Measurements from ENCODE around the gene CD84.
"Not testable (repeated sequence)": the region's sequence is repeated elsewhere in the genome, so short reads cannot be mapped to it uniquely, and the experiment has no call there.

CD84 gene

GRCh38 chr1:160523789-160524188 lies 55.5 kb downstream of the CD84 start:
- Histone ChIP-seq H3K79me2 (ENCODE audit: insufficient read depth, low read length) (peaks cover 19% of the 10 kb centered on the region; the same call in 1 of the 2 replicates), H3F3A (ENCODE audit: insufficient read depth) (peaks cover 46% of the 10 kb centered on the region)
- not testable (repeated sequence) for H3K36me3 ChIP-seq (ENCODE audit: low read length); H3K9ac ChIP-seq (ENCODE audit: low read length); H3K4me3 ChIP-seq (ENCODE audit: insufficient read depth, low read length, poor library complexity, severe bottlenecking); H2AFZ ChIP-seq (ENCODE audit: low read depth, low read length, severe bottlenecking); H3K27me3 ChIP-seq (ENCODE audit: low read length); H4K20me1 ChIP-seq (ENCODE audit: low read depth, low read length); H3K9me3 ChIP-seq (ENCODE audit: insufficient read depth, low read length); H3K4me2 ChIP-seq (ENCODE audit: low read depth, low read length, poor library complexity, severe bottlenecking); H3K27ac ChIP-seq (ENCODE audit: low read depth, low read length); H3K9me2 ChIP-seq (replicated peaks; ENCODE audit: insufficient read depth, low read length)

DNA sequence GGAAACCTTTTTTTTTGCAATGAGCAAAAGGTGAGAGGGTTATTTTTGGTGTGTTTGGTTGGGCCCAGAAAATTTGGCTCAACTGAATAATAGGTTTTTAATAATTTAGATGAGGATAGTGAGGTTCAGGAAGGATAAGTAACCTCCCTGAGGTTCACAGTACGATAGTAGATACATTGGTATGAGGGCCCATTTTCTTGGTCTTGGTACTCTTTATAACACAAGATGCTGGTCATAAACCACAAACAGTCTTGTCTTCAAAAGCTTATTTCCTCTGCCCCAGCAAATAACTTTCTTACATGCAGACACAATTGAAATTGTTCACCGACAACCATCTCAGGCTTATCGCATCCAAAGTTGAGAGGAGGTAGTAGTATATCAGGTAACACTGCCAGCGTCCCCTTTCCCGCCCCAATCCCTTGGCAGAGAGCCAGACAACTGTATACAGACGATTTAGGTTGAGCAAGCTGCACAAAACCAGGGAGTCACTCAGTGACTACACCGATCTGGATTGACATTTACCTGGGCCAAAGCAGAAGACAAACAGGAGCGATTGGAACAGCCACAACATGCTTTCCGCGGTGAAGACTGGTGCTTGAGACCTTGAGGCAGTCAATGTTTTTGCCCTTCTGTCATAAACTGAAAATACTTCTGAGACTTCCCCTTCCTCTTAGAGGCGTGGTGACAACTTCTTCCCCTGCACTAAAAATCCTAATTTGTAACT lies 56.5 kb downstream of the CD84 start, which contains the start of gene SLAMF6:
Gene SLAMF6 (minus strand): TSS at position 634 of the 724 bp plus-strand sequence. CDS start 63 bp downstream, at position 571.
- H3K4me3 ChIP-seq (ENCODE audit: insufficient read depth, low read length, poor library complexity, severe bottlenecking), result peak within 1 kb of the TSS; percentile 50
- H3K9ac ChIP-seq (ENCODE audit: low read length), result peak within 1 kb of the TSS; percentile 57
- peaks cover 7% of the 10 kb centered on the region; the same call in 1 of the 2 replicates for H3K36me3 ChIP-seq (ENCODE audit: low read length)
- H2AFZ ChIP-seq (ENCODE audit: low read depth, low read length, severe bottlenecking), result peak within 1 kb of the TSS; percentile 14
- peaks cover 25% of the 10 kb centered on the region for H3K79me2 ChIP-seq (ENCODE audit: insufficient read depth, low read length)
- peaks cover 46% of the 10 kb centered on the region for H3F3A ChIP-seq (ENCODE audit: insufficient read depth)
- peak within 1 kb of the TSS; percentile 88 for H3K4me2 ChIP-seq (ENCODE audit: low read depth, low read length, poor library complexity, severe bottlenecking)
- no peaks in the 10 kb centered on the region for H3K27me3 ChIP-seq (ENCODE audit: low read length)
- no peaks in the 10 kb centered on the region for H4K20me1 ChIP-seq (ENCODE audit: low read depth, low read length)
- TF ChIP-seq EZH2phosphoT487 (conservative IDR thresholded peaks at IDR 0.05; ENCODE audit: low read length) (no peak), CTCF (IDR thresholded peaks at IDR 0.05; ENCODE audit: insufficient read depth, low read length, poor library complexity, severe bottlenecking) (no peak)
- H3K27ac ChIP-seq (ENCODE audit: low read depth, low read length), result peak within 1 kb of the TSS; percentile 88
- no peaks in the 10 kb centered on the region for H3K9me2 ChIP-seq (replicated peaks; ENCODE audit: insufficient read depth, low read length)
- H3K9me3 ChIP-seq (ENCODE audit: insufficient read depth, low read length), result no peaks in the 10 kb centered on the region

- Histone ChIP-seq H3K4me3 (ENCODE audit: insufficient read depth, low read length, poor library complexity, severe bottlenecking) (peak overlapping the region; percentile 50), H3K36me3 (ENCODE audit: low read length) (peaks cover 7% of the 10 kb centered on the region; the same call in 1 of the 2 replicates), H3K79me2 (ENCODE audit: insufficient read depth, low read length) (peaks cover 29% of the 10 kb centered on the region), H3K27me3 (ENCODE audit: low read length) (no peaks in the 10 kb centered on the region), H3K9me2 (replicated peaks; ENCODE audit: insufficient read depth, low read length) (no peaks in the 10 kb centered on the region), H3F3A (ENCODE audit: insufficient read depth) (peaks cover 46% of the 10 kb centered on the region), H3K9ac (ENCODE audit: low read length) (peak overlapping the region; percentile 57), H2AFZ (ENCODE audit: low read depth, low read length, severe bottlenecking) (no peak overlapping the region), H3K4me2 (ENCODE audit: low read depth, low read length, poor library complexity, severe bottlenecking) (peak overlapping the region; percentile 88), H3K9me3 (ENCODE audit: insufficient read depth, low read length) (no peaks in the 10 kb centered on the region), H3K27ac (ENCODE audit: low read depth, low read length) (peak overlapping the region; percentile 88), H4K20me1 (ENCODE audit: low read depth, low read length) (no peaks in the 10 kb centered on the region)
- TF ChIP-seq EZH2phosphoT487 (conservative IDR thresholded peaks at IDR 0.05; ENCODE audit: low read length) (no peak), CTCF (IDR thresholded peaks at IDR 0.05; ENCODE audit: insufficient read depth, low read length, poor library complexity, severe bottlenecking) (no peak)
Measured at GRCh38 chr1:160522136-160522535, 57.2 kb downstream of the CD84 start.

GRCh38 chr1:160521554-160521953 lies 57.7 kb downstream of the CD84 start:
- Histone ChIP-seq H2AFZ (ENCODE audit: low read depth, low read length, severe bottlenecking) (no peak overlapping the region), H4K20me1 (ENCODE audit: low read depth, low read length) (no peaks in the 10 kb centered on the region), H3K9me2 (replicated peaks; ENCODE audit: insufficient read depth, low read length) (no peaks in the 10 kb centered on the region), H3K9ac (ENCODE audit: low read length) (peak overlapping the region; percentile 57), H3K27ac (ENCODE audit: low read depth, low read length) (peak overlapping the region; percentile 88), H3K9me3 (ENCODE audit: insufficient read depth, low read length) (no peaks in the 10 kb centered on the region), H3K4me3 (ENCODE audit: insufficient read depth, low read length, poor library complexity, severe bottlenecking) (peak overlapping the region; percentile 50), H3K27me3 (ENCODE audit: low read length) (no peaks in the 10 kb centered on the region), H3K4me2 (ENCODE audit: low read depth, low read length, poor library complexity, severe bottlenecking) (peak overlapping the region; percentile 88), H3K36me3 (ENCODE audit: low read length) (peaks cover 7% of the 10 kb centered on the region; the same call in 1 of the 2 replicates), H3K79me2 (ENCODE audit: insufficient read depth, low read length) (peaks cover 35% of the 10 kb centered on the region), H3F3A (ENCODE audit: insufficient read depth) (peaks cover 46% of the 10 kb centered on the region)
- TF ChIP-seq CTCF (IDR thresholded peaks at IDR 0.05; ENCODE audit: insufficient read depth, low read length, poor library complexity, severe bottlenecking), result no peak
- no peak for TF ChIP-seq EZH2phosphoT487 (conservative IDR thresholded peaks at IDR 0.05; ENCODE audit: low read length)
